Measurements from ENCODE around the gene MINDY4. TPM values are rescaled to one million over a fixed set of nuclear protein-coding genes. Genes with fewer than 3 reads are reported as not detected.

Gene MINDY4
- total RNA-seq, 3 donors from 2014 or later (not counting 1 experiment from before 2014, with no cell fraction given): 1.1 to 1.7 (median 1.1) TPM

GRCh38 chr7:30862995-30863705, 91.9 kb downstream of the MINDY4 start:
- H3K4me1 Mint-ChIP-seq: no peaks in the 10 kb centered on the region
- Histone ChIP-seq H3K4me1 (ENCODE audit: control insufficient read depth, insufficient read depth, low read length) (no peaks in the 10 kb centered on the region), H3K27me3 (ENCODE audit: control insufficient read depth, insufficient read depth, low read length) (no peaks in the 10 kb centered on the region), H3K4me3 (ENCODE audit: low read length) (no peak overlapping the region), H3K27ac (ENCODE audit: low read length) (no peak overlapping the region), H3K9me3 (ENCODE audit: control insufficient read depth, insufficient read depth, low read length) (no peaks in the 10 kb centered on the region), H3K36me3 (ENCODE audit: control insufficient read depth, insufficient read depth, low read length) (no peaks in the 10 kb centered on the region)
- H3K27me3 Mint-ChIP-seq (ENCODE audit: low read depth in 2 of 2): no peaks in the 10 kb centered on the region
- no peak overlapping the region for H3K27ac Mint-ChIP-seq
- no peaks in the 10 kb centered on the region for H3K9me3 Mint-ChIP-seq
- intact Hi-C loops (cut with micrococcal nuclease): no loop called here
- H3K36me3 Mint-ChIP-seq: no peaks in the 10 kb centered on the region
- no peak for TF ChIP-seq CTCF (IDR thresholded peaks at IDR 0.05)
- no peak for DNase-seq
- no peak for ATAC-seq
- WGBS (ENCODE audit: insufficient coverage): 86% methylated on average over 9 of the region's 9 CpGs
- no peak overlapping the region for H3K4me3 Mint-ChIP-seq

GRCh38 chr7:30863706-30864035, 92.5 kb downstream of the MINDY4 start:
- Mint-ChIP-seq H3K9me3 (no peaks in the 10 kb centered on the region), H3K36me3 (no peaks in the 10 kb centered on the region), H3K27ac (no peak overlapping the region), H3K4me1 (no peaks in the 10 kb centered on the region), H3K4me3 (no peak overlapping the region), H3K27me3 (ENCODE audit: low read depth in 2 of 2) (no peaks in the 10 kb centered on the region)
- no peaks in the 10 kb centered on the region for H3K27me3 ChIP-seq (ENCODE audit: control insufficient read depth, insufficient read depth, low read length)
- ATAC-seq: no peak
- TF ChIP-seq CTCF (IDR thresholded peaks at IDR 0.05): no peak
- intact Hi-C loops (cut with micrococcal nuclease): no loop called here
- H3K27ac ChIP-seq (ENCODE audit: low read length): no peak overlapping the region
- H3K36me3 ChIP-seq (ENCODE audit: control insufficient read depth, insufficient read depth, low read length): no peaks in the 10 kb centered on the region
- no peak overlapping the region for H3K4me3 ChIP-seq (ENCODE audit: low read length)
- H3K9me3 ChIP-seq (ENCODE audit: control insufficient read depth, insufficient read depth, low read length): no peaks in the 10 kb centered on the region
- no peak for DNase-seq
- H3K4me1 ChIP-seq (ENCODE audit: control insufficient read depth, insufficient read depth, low read length): no peaks in the 10 kb centered on the region
- 88% methylated on average over 4 of the region's 4 CpGs for WGBS (ENCODE audit: insufficient coverage)

GRCh38 chr7:30864101-30864500, 92.9 kb downstream of the MINDY4 start:
- no peak for TF ChIP-seq CTCF (IDR thresholded peaks at IDR 0.05)
- H3K27me3 Mint-ChIP-seq (ENCODE audit: low read depth in 2 of 2): no peaks in the 10 kb centered on the region
- ATAC-seq (no peak), DNase-seq (no peak)
- no peaks in the 10 kb centered on the region for H3K4me1 Mint-ChIP-seq
- H3K9me3 ChIP-seq (ENCODE audit: control insufficient read depth, insufficient read depth, low read length): no peaks in the 10 kb centered on the region
- H3K36me3 Mint-ChIP-seq: no peaks in the 10 kb centered on the region
- intact Hi-C loops (cut with micrococcal nuclease): no loop called here
- H3K27ac ChIP-seq (ENCODE audit: low read length): no peak overlapping the region
- no peaks in the 10 kb centered on the region for H3K36me3 ChIP-seq (ENCODE audit: control insufficient read depth, insufficient read depth, low read length)
- H3K9me3 Mint-ChIP-seq: no peaks in the 10 kb centered on the region
- no peak overlapping the region for H3K27ac Mint-ChIP-seq
- 88% methylated on average over 3 of the region's 3 CpGs for WGBS (ENCODE audit: insufficient coverage)
- no peak overlapping the region for H3K4me3 ChIP-seq (ENCODE audit: low read length)
- no peak overlapping the region for H3K4me3 Mint-ChIP-seq
- no peaks in the 10 kb centered on the region for H3K4me1 ChIP-seq (ENCODE audit: control insufficient read depth, insufficient read depth, low read length)
- no peaks in the 10 kb centered on the region for H3K27me3 ChIP-seq (ENCODE audit: control insufficient read depth, insufficient read depth, low read length)

GRCh38 chr7:30865076-30865475, 93.9 kb downstream of the MINDY4 start:
- TF ChIP-seq CTCF (IDR thresholded peaks at IDR 0.05): no peak
- no peaks in the 10 kb centered on the region for H3K36me3 Mint-ChIP-seq
- H3K27ac ChIP-seq (ENCODE audit: low read length): no peak overlapping the region
- H3K36me3 ChIP-seq (ENCODE audit: control insufficient read depth, insufficient read depth, low read length): no peaks in the 10 kb centered on the region
- no peaks in the 10 kb centered on the region for H3K27me3 ChIP-seq (ENCODE audit: control insufficient read depth, insufficient read depth, low read length)
- 79% methylated on average over 4 of the region's 4 CpGs for WGBS (ENCODE audit: insufficient coverage)
- no peak overlapping the region for H3K27ac Mint-ChIP-seq
- H3K4me3 ChIP-seq (ENCODE audit: low read length): no peak overlapping the region
- no peaks in the 10 kb centered on the region for H3K27me3 Mint-ChIP-seq (ENCODE audit: low read depth in 2 of 2)
- DNase-seq (no peak), ATAC-seq (no peak)
- H3K4me3 Mint-ChIP-seq: no peak overlapping the region
- intact Hi-C loops (cut with micrococcal nuclease): no loop called here
- H3K4me1 Mint-ChIP-seq: no peaks in the 10 kb centered on the region
- H3K4me1 ChIP-seq (ENCODE audit: control insufficient read depth, insufficient read depth, low read length): no peaks in the 10 kb centered on the region
- no peaks in the 10 kb centered on the region for H3K9me3 ChIP-seq (ENCODE audit: control insufficient read depth, insufficient read depth, low read length)
- no peaks in the 10 kb centered on the region for H3K9me3 Mint-ChIP-seq
